Stomach (tissue), 9 donors: ENCODE measurements around the gene RNF207. TPM values are rescaled to one million over a fixed set of nuclear protein-coding genes. Genes with fewer than 3 reads are reported as not detected.

Experiments
- DNase-seq, 2 donors: peaks; one replicate each; pipeline versions ENCODE4 v3.0.0 to v3.0.0-alpha.2; 2013 to 2019
- H3K27ac ChIP-seq, 5 donors: fragments of 200-600 bp in 4 of 5; sonication (generic) in 4 of 5; one replicate each; pipeline ENCODE4 v1.5.1; 2013 to 2019; ENCODE audit warnings: mild to moderate bottlenecking in 1 of 5, moderate library complexity in 1 of 5
- H3K27me3 ChIP-seq, 3 donors: fragments of 200-600 bp; sonication (generic); one replicate each; pipeline ENCODE4 v1.5.1; 2017 to 2019; ENCODE audit warnings: mixed run types in 1 of 3
- H3K36me3 ChIP-seq, 4 donors: fragments of 200-600 bp; sonication (generic); 1 replicate in 3 of 4; 2 replicates in 1 of 4; pipeline ENCODE4 v1.5.1; 2016 to 2019
- H3K4me1 ChIP-seq, 4 donors: fragments of 200-600 bp; sonication (generic); one replicate each; pipeline ENCODE4 v1.5.1; 2016 to 2019
- H3K4me3 ChIP-seq, 4 donors: fragments of 200-600 bp; sonication (generic) in 3 of 4; one replicate each; pipeline ENCODE4 v1.5.1; 2016 to 2019; ENCODE audit warnings: mild to moderate bottlenecking in 1 of 4
- H3K9me3 ChIP-seq, 4 donors: fragments of 200-600 bp; sonication (generic); one replicate each; pipeline ENCODE4 v1.5.1; 2016 to 2019
- EP300 ChIP-seq: sonication (generic); formaldehyde crosslinking; IDR thresholded peaks from one replicate; pipeline ENCODE4 v1.6.1; 2017; ENCODE audit warnings: antibody characterized with exemption
- POLR2A ChIP-seq, 4 donors: fragments of 450-650 bp; IDR thresholded peaks; one replicate each; pipeline ENCODE4 v1.6.1; 2016; ENCODE audit warnings: antibody characterized with exemption in 4 of 4, control low read depth in 2 of 4, mild to moderate bottlenecking in 1 of 4, moderate library complexity in 1 of 4
- POLR2AphosphoS5 ChIP-seq, 3 donors: sonication (generic); formaldehyde crosslinking; IDR thresholded peaks; one replicate each; pipeline ENCODE4 v1.6.1; 2016; ENCODE audit warnings: antibody characterized with exemption in 3 of 3
- WGBS, 5 donors: extraction: QIAGEN DNeasy Blood & Tissue Kit in 3 of 5; methylation state at CpG; one replicate each; pipeline versions ENCODE4 v1.1.5 to v1.1.7; 2013 to 2018; 5-methylcytosine and 5-hydroxymethylcytosine counted together
- intact Hi-C: fragments of 100-400 bp; cut with DNase I; formaldehyde crosslinking; loops from one replicate; pipeline ENCODE4 v1.15.1; 2023; ENCODE audit warnings: low total_unique reads
- polyA plus RNA-seq, 3 donors: library from polyadenylated mRNA; stranded (reverse); fragments of 200-250 nt; gene quantifications; one replicate each; pipeline ENCODE4 v1.2.3, GENCODE V29; 2013
- total RNA-seq, 5 donors: library from RNA; depleted of rRNA; stranded (reverse); fragments of >200 nt; gene quantifications; one replicate each; pipeline versions ENCODE4 v1.1.0 to v1.2.3, GENCODE V29; 2014 to 2016
- TF ChIP-seq, protein P1 (sequence below), 7 experiments: fragments of 450-650 bp in 4 of 7; fragments of 200-600 bp in 3 of 7; sonication (generic) in 3 of 7; IDR thresholded peaks; one replicate each; pipeline ENCODE4 v1.5.1; 2016 to 2019; ENCODE audit warnings: antibody characterized with exemption in 7 of 7, control low read depth in 2 of 7, mild to moderate bottlenecking in 1 of 7
- donor health status: healthy with polysubstance abuse.
- donor health status: Bipolar disorder and iron deficiency.
- donor health status: healthy.

Gene RNF207
- total and polyA plus RNA-seq, 8 donors: 1.5 to 112 (median 21.8) TPM

DNA sequence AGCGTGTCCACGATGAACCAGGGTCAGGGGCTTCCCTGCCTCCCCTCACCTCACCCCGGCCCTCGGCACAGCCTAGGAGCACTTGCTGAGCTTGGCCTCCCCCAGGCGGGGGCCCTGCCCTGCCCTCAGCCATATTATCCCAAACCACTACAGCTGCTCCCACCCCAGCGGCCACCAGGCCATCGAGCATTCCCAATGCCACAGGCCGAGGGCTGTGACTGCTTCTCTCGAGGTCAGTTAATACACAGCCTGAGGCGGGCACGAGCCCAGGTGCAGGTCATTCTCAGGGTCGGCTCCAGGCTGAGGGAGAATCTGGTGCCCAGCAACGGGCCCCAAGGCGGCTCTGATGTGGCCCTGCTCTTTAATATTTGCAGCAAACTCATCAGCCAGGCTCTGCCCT lies 63.4 kb downstream of the RNF207 start:
- Histone ChIP-seq H3K36me3 (peaks cover 0 to 3% (median 1%) of the 10 kb centered on the region in 4 donors), H3K27me3 (no peaks in the 10 kb centered on the region), H3K9me3 (no peaks in the 10 kb centered on the region), H3K4me1 (peaks cover 0 to 25% (median 13%) of the 10 kb centered on the region in 4 donors), H3K27ac (peak overlapping the region in 1 of 5 donors; percentile 29), H3K4me3 (no peak overlapping the region)
- WGBS, 5 donors: 81 to 91% (median 86%) methylated on average over 14 of the region's 14 CpGs
- TF ChIP-seq POLR2A (IDR thresholded peaks at IDR 0.05): no peak
- TF ChIP-seq, protein P1, sequence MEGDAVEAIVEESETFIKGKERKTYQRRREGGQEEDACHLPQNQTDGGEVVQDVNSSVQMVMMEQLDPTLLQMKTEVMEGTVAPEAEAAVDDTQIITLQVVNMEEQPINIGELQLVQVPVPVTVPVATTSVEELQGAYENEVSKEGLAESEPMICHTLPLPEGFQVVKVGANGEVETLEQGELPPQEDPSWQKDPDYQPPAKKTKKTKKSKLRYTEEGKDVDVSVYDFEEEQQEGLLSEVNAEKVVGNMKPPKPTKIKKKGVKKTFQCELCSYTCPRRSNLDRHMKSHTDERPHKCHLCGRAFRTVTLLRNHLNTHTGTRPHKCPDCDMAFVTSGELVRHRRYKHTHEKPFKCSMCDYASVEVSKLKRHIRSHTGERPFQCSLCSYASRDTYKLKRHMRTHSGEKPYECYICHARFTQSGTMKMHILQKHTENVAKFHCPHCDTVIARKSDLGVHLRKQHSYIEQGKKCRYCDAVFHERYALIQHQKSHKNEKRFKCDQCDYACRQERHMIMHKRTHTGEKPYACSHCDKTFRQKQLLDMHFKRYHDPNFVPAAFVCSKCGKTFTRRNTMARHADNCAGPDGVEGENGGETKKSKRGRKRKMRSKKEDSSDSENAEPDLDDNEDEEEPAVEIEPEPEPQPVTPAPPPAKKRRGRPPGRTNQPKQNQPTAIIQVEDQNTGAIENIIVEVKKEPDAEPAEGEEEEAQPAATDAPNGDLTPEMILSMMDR (IDR thresholded peaks at IDR 0.05): no peak
- intact Hi-C loops: no loop called here
- DNase-seq: no peak

DNA sequence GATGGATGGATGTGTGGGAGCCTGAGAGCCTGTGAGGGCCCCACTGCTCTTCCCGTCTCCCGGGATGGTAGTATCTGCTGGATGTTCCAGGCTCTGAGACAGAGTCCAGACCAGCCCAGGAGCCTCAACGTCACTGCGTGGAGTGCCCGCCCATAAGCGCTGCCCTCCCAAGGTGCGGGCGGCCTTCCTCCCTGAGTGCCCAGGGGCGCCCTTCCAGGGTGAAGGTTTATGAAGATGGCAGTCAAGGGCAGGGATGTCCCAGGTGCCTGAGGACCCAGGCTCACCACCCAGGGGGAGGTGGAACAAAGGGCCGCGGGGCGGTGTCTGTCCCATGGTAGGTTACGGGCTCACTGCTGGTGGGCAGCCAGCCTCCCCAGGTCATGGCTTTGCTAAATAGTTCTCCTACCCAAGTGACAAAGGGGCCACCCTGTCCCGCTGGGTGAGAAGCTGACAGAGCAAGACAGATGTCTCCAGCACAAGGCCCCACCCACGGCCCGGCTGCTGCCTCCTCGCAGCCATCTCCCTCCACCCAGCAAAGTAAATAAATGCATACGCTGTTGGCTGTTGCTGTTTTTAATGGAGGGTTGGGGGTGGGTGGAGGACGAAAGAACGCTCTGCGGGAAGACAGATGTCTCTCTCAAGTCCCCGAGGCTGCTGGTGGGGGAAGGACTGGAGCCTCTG lies 63.9 kb downstream of the RNF207 start:
- peak overlapping the region in 1 of 5 donors; percentile 56 for H3K27ac ChIP-seq
- no peak overlapping the region for H3K4me3 ChIP-seq
- no peak for TF ChIP-seq POLR2AphosphoS5 (IDR thresholded peaks at IDR 0.05)
- no peak for TF ChIP-seq EP300
- TF ChIP-seq, protein P1 (IDR thresholded peaks at IDR 0.05): no peak
- TF ChIP-seq POLR2A (IDR thresholded peaks at IDR 0.05): no peak
- H3K4me1 ChIP-seq: peaks cover 0 to 25% (median 13%) of the 10 kb centered on the region in 4 donors
- intact Hi-C loops: no loop called here
- no peaks in the 10 kb centered on the region for H3K36me3 ChIP-seq
- peak in 1 of 2 donors; percentile 83 for DNase-seq
- no peaks in the 10 kb centered on the region for H3K27me3 ChIP-seq
- H3K9me3 ChIP-seq: no peaks in the 10 kb centered on the region
- 52 to 68% (median 65%) methylated on average over 8 to 22 of the region's 22 CpGs for WGBS, 5 donors

DNA sequence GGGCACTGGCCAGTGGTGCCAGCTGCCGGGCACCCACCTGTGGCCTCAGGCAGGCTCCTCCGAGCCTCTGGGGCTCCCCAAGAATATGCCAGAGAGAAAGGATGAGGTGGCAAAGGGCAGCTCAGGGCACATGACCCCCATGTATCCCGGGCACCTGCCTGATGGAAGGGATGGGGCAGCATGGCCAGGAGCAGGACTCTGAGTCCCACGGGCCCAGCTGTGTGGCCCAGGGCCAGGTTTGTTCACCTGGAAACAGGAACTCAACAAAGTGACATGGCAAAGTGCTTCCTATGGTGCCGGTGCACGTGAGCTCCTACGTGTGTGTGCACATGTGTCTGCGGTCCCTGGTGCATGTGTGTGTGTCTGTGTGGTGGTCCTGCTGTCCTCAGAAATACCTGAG lies 64.5 kb downstream of the RNF207 start:
- H3K9me3 ChIP-seq: no peaks in the 10 kb centered on the region
- peaks cover 0 to 25% (median 13%) of the 10 kb centered on the region in 4 donors for H3K4me1 ChIP-seq
- H3K27me3 ChIP-seq: no peaks in the 10 kb centered on the region
- 50 to 75% (median 58%) methylated on average over 1 to 8 of the region's 8 CpGs for WGBS, 5 donors
- no peaks in the 10 kb centered on the region for H3K36me3 ChIP-seq
- TF ChIP-seq POLR2AphosphoS5 (IDR thresholded peaks at IDR 0.05) (no peak), EP300 (no peak), POLR2A (IDR thresholded peaks at IDR 0.05) (no peak)
- TF ChIP-seq, protein P1 (IDR thresholded peaks at IDR 0.05): no peak
- intact Hi-C loops: no loop called here
- DNase-seq: peak in 1 of 2 donors; percentile 74
- H3K27ac ChIP-seq: peak overlapping the region in 1 of 5 donors; percentile 56
- no peak overlapping the region for H3K4me3 ChIP-seq

Other genes with a start within 250 kb of the RNF207 start
- 10 to 100 TPM in 3 of 5 donors, 1 to 10 TPM in 2; 5.3 to 29.7 (median 14.6) TPM for gene NPHP4, start 213.7 kb upstream of the RNF207 start, total RNA-seq
- gene NPHP4, start 213.7 kb upstream of the RNF207 start, polyA plus RNA-seq: 1 to 10 TPM; 1.9 to 2.4 (median 2.0) TPM
- 10 to 100 TPM in 1 of 5 donors, 1 to 10 TPM in 3, under 1 TPM in 1; 0.29 to 39.1 (median 4.2) TPM for gene KCNAB2, start 160.2 kb upstream of the RNF207 start, total RNA-seq
- gene KCNAB2, start 160.2 kb upstream of the RNF207 start, polyA plus RNA-seq: 1 to 10 TPM; 2.3 to 5.5 (median 2.4) TPM
- gene CHD5, start 25.8 kb upstream of the RNF207 start, total RNA-seq: under 1 TPM in 4 of 5 donors, not detected in 1; 0.29 to 0.92 (median 0.37) TPM
- under 1 TPM; 0.06 to 0.83 (median 0.15) TPM for gene CHD5, start 25.8 kb upstream of the RNF207 start, polyA plus RNA-seq
- 100 to 1,000 TPM; 103 to 301 (median 166) TPM for gene RPL22, start 6.5 kb upstream of the RNF207 start, total RNA-seq
- 100 to 1,000 TPM; 343 to 718 (median 413) TPM for gene RPL22, start 6.5 kb upstream of the RNF207 start, polyA plus RNA-seq
- 10 to 100 TPM; 16.3 to 67.9 (median 35.2) TPM for gene ICMT, start 29.8 kb downstream of the RNF207 start, total RNA-seq
- gene ICMT, start 29.8 kb downstream of the RNF207 start, polyA plus RNA-seq: 10 to 100 TPM in 2 of 3 donors, 1 to 10 TPM in 1; 9.9 to 15.9 (median 14.6) TPM
- gene HES3, start 38.1 kb downstream of the RNF207 start, total RNA-seq: not detected
- gene HES3, start 38.1 kb downstream of the RNF207 start, polyA plus RNA-seq: not detected
- gene GPR153, start 55.0 kb downstream of the RNF207 start, total RNA-seq: 10 to 100 TPM in 1 of 5 donors, 1 to 10 TPM in 4; 1.8 to 63.1 (median 3.6) TPM
- 1 to 10 TPM; 2.2 to 3.1 (median 2.6) TPM for gene GPR153, start 55.0 kb downstream of the RNF207 start, polyA plus RNA-seq
- 10 to 100 TPM in 3 of 5 donors, 1 to 10 TPM in 1, not detected in 1; 9.4 to 69.8 (median 22.6) TPM for gene ACOT7, start 187.6 kb downstream of the RNF207 start, total RNA-seq
- 10 to 100 TPM; 17.7 to 26.3 (median 19.4) TPM for gene ACOT7, start 187.6 kb downstream of the RNF207 start, polyA plus RNA-seq
- gene HES2, start 213.8 kb downstream of the RNF207 start, total RNA-seq: 100 to 1,000 TPM in 1 of 5 donors, not detected in 4; 231 TPM
- gene HES2, start 213.8 kb downstream of the RNF207 start, polyA plus RNA-seq: 10 to 100 TPM in 1 of 3 donors, not detected in 2; 18.4 TPM
- gene ESPN, start 218.7 kb downstream of the RNF207 start, total RNA-seq: 10 to 100 TPM in 1 of 5 donors, 1 to 10 TPM in 2, not detected in 2; 1.8 to 68.4 (median 4.9) TPM
- 10 to 100 TPM in 1 of 3 donors, 1 to 10 TPM in 2; 1.5 to 18.0 (median 4.7) TPM for gene ESPN, start 218.7 kb downstream of the RNF207 start, polyA plus RNA-seq